Hepatocyte (in vitro differentiated cells): ENCODE results near the gene WFDC8. TPM values are rescaled to one million over a fixed set of nuclear protein-coding genes. Genes with fewer than 3 reads are reported as not detected.
"Not testable (repeated sequence)": the region's sequence is repeated elsewhere in the genome, so short reads cannot be mapped to it uniquely, and the experiment has no call there.

ENCODE experiments used
- DNase-seq: peaks from one replicate; pipeline ENCODE4 v3.0.0-alpha.2; 2016; ENCODE audit warnings: low spot score
- H2AFZ ChIP-seq: fragments of 200-600 bp; sonication (generic); 2 replicates; pipeline ENCODE4 v1.6.0; 2016; ENCODE audit warnings: antibody characterized with exemption, mild to moderate bottlenecking
- H3K27ac ChIP-seq: fragments of 200-600 bp; sonication (generic); 2 replicates; pipeline ENCODE4 v1.5.1; 2016; ENCODE audit warnings: mild to moderate bottlenecking
- H3K27me3 ChIP-seq: fragments of 200-600 bp; sonication (generic); 2 replicates; pipeline ENCODE4 v1.6.1; 2016
- H3K36me3 ChIP-seq: fragments of 200-600 bp; sonication (generic); replicated peaks from 2 replicates; pipeline ENCODE4 v1.5.1; 2016; ENCODE audit warnings: low read depth; ENCODE audit not compliant: insufficient read depth
- H3K4me1 ChIP-seq: fragments of 200-600 bp; sonication (generic); 2 replicates; pipeline ENCODE4 v1.5.1; 2016; ENCODE audit warnings: mild to moderate bottlenecking, moderate library complexity; ENCODE audit not compliant: insufficient read depth
- H3K4me2 ChIP-seq: fragments of 200-600 bp; sonication (generic); 2 replicates; pipeline ENCODE4 v1.6.0; 2016
- H3K4me3 ChIP-seq: fragments of 200-600 bp; sonication (generic); 2 replicates; pipeline ENCODE4 v1.5.1; 2016; ENCODE audit warnings: mild to moderate bottlenecking
- H3K79me2 ChIP-seq: fragments of 200-600 bp; sonication (generic); 2 replicates; pipeline ENCODE4 v1.6.0; 2017; ENCODE audit warnings: mild to moderate bottlenecking
- H3K9me2 ChIP-seq: fragments of 200-600 bp; sonication (generic); replicated peaks from 2 replicates; pipeline ENCODE4 v1.6.0; 2017; ENCODE audit warnings: mild to moderate bottlenecking; ENCODE audit not compliant: insufficient read depth
- H3K9me3 ChIP-seq: fragments of 200-600 bp; sonication (generic); 2 replicates; pipeline ENCODE4 v1.5.1; 2016; ENCODE audit warnings: low read depth, mild to moderate bottlenecking
- H4K20me1 ChIP-seq: fragments of 200-600 bp; sonication (generic); 2 replicates; pipeline ENCODE4 v1.6.0; 2016; ENCODE audit warnings: mild to moderate bottlenecking; ENCODE audit not compliant: insufficient read depth, poor library complexity, severe bottlenecking
- EZH2 ChIP-seq: fragments of 200-600 bp; sonication (generic); IDR thresholded peaks from 2 replicates; pipeline ENCODE4 v1.6.1; 2016; ENCODE audit warnings: antibody characterized with exemption, mild to moderate bottlenecking, borderline replicate concordance
- EZH2phosphoT487 ChIP-seq: fragments of 200-600 bp; sonication (generic); IDR thresholded peaks from one replicate; pipeline ENCODE4 v1.6.1; 2018; ENCODE audit warnings: antibody characterized with exemption, mild to moderate bottlenecking, low read depth, moderate library complexity; ENCODE audit not compliant: unreplicated experiment, severe bottlenecking
- WGBS: methylation state at CpG from one replicate; pipeline ENCODE4 v1.1.6; 2016; ENCODE audit warnings: low lambda C conversion rate; ENCODE audit errors: missing lambda C conversion rate; 5-methylcytosine and 5-hydroxymethylcytosine counted together
- polyA plus RNA-seq: library from polyadenylated mRNA; unstranded; fragments of >200 nt; fragmentation: Nextera tagmentation; extraction: Ambion mirVana; gene quantifications from 2 replicates; pipeline ENCODE4 v1.2.1, GENCODE V29; 2016
- total RNA-seq: library from RNA; depleted of rRNA; stranded (reverse); fragments of >200 nt; gene quantifications from 2 replicates; pipeline ENCODE4 v1.2.3, GENCODE V29; 2014
- TF ChIP-seq, protein P1 (sequence below): fragments of 200-600 bp; sonication (generic); IDR thresholded peaks from 2 replicates; pipeline ENCODE4 v1.5.1; 2016; ENCODE audit warnings: antibody characterized with exemption, mild to moderate bottlenecking; ENCODE audit not compliant: poor library complexity

The WFDC8 gene
- total and polyA plus RNA-seq, 2 experiments from 2014 or later: not detected

DNA sequence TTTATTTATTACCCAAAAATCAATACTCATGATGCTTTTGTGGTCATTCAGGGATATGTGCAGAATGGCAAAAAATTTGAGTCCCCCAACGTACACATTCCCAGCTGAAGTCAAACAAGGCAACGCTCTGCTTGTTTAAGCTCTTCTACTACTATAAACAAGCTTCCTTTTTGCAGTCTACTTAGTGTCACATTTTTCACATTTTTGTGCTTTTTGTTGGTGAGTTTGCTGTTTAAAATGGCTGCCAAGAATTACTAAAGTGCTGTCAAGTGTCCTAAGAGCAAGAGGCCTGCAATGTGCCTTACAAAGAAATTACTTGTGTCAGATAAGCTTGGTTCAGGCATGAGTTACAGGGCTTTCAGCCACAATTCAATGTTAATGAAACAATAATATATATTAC lies 2.1 kb downstream of the WFDC8 start:
- H3K4me3 ChIP-seq: no peak overlapping the region
- WGBS: 6% methylated on average over 2 of the region's 2 CpGs
- no peaks in the 10 kb centered on the region for H4K20me1 ChIP-seq
- no peak overlapping the region for H2AFZ ChIP-seq
- no peaks in the 10 kb centered on the region for H3K27me3 ChIP-seq
- no peaks in the 10 kb centered on the region for H3K9me3 ChIP-seq
- H3K27ac ChIP-seq: no peak overlapping the region
- no peaks in the 10 kb centered on the region for H3K79me2 ChIP-seq
- no peak overlapping the region for H3K4me2 ChIP-seq
- TF ChIP-seq EZH2: no peak
- TF ChIP-seq EZH2phosphoT487: no peak
- TF ChIP-seq, protein P1, sequence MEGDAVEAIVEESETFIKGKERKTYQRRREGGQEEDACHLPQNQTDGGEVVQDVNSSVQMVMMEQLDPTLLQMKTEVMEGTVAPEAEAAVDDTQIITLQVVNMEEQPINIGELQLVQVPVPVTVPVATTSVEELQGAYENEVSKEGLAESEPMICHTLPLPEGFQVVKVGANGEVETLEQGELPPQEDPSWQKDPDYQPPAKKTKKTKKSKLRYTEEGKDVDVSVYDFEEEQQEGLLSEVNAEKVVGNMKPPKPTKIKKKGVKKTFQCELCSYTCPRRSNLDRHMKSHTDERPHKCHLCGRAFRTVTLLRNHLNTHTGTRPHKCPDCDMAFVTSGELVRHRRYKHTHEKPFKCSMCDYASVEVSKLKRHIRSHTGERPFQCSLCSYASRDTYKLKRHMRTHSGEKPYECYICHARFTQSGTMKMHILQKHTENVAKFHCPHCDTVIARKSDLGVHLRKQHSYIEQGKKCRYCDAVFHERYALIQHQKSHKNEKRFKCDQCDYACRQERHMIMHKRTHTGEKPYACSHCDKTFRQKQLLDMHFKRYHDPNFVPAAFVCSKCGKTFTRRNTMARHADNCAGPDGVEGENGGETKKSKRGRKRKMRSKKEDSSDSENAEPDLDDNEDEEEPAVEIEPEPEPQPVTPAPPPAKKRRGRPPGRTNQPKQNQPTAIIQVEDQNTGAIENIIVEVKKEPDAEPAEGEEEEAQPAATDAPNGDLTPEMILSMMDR: no peak
- no peaks in the 10 kb centered on the region for H3K4me1 ChIP-seq
- no peaks in the 10 kb centered on the region for H3K9me2 ChIP-seq
- DNase-seq: no peak
- H3K36me3 ChIP-seq: no peaks in the 10 kb centered on the region

DNA sequence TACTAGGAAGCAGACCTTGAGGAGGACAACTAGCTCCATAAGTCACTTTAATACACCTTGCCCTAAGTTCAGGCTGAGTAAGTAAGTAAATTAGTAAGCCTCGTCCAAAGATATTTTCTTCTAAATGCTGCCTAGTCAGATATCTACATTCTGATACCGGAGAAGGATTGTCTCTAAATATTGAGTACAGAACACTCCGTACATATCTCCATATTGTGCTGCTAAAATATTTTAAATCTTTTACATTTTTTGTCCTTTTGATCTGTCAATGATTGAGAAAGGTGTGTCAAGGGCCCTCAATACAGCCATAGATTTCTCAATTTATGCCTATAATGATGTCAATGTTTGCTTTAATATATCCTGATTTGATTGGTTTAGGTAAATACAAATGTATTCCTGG lies 3.2 kb downstream of the WFDC8 start:
- no peak overlapping the region for H2AFZ ChIP-seq
- 84% methylated on average over 3 of the region's 3 CpGs for WGBS
- H3K4me3 ChIP-seq: no peak overlapping the region

DNA sequence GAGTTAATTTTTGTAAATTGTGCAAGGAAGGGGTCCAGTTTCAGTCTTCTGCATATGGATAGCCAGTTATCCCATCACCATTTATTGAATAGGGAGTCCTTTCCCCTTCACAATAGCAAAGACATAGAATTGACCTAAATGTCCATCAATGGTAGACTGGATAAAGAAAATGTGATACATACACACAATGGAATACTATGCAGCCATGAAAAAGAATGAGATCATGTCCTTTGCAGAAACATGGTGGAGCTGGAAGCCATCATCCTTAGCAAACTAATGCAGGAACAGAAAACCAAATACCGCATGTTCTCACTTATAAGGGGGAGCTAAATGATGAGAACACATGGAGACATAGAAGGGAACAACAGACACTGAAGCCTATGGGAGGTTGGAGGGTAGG lies 9.4 kb downstream of the WFDC8 start:
- 76% methylated on average over 1 of the region's 1 CpG for WGBS
- H3K79me2 ChIP-seq, H3K4me2 ChIP-seq, H3K4me1 ChIP-seq, H2AFZ ChIP-seq, H3K27ac ChIP-seq, H3K36me3 ChIP-seq, H4K20me1 ChIP-seq, DNase-seq, H3K9me2 ChIP-seq, H3K4me3 ChIP-seq, H3K27me3 ChIP-seq, H3K9me3 ChIP-seq: not testable (repeated sequence)

More for the DNA sequence above, 3.2 kb downstream of the WFDC8 start:
- no peaks in the 10 kb centered on the region for H4K20me1 ChIP-seq
- H3K27ac ChIP-seq: no peak overlapping the region
- H3K9me2 ChIP-seq: no peaks in the 10 kb centered on the region
- no peak for DNase-seq
- no peaks in the 10 kb centered on the region for H3K27me3 ChIP-seq
- no peaks in the 10 kb centered on the region for H3K79me2 ChIP-seq
- no peak overlapping the region for H3K4me2 ChIP-seq
- H3K36me3 ChIP-seq: no peaks in the 10 kb centered on the region
- no peaks in the 10 kb centered on the region for H3K9me3 ChIP-seq
- H3K4me1 ChIP-seq: no peaks in the 10 kb centered on the region
- TF ChIP-seq EZH2phosphoT487: no peak
- TF ChIP-seq, protein P1: no peak
- no peak for TF ChIP-seq EZH2

DNA sequence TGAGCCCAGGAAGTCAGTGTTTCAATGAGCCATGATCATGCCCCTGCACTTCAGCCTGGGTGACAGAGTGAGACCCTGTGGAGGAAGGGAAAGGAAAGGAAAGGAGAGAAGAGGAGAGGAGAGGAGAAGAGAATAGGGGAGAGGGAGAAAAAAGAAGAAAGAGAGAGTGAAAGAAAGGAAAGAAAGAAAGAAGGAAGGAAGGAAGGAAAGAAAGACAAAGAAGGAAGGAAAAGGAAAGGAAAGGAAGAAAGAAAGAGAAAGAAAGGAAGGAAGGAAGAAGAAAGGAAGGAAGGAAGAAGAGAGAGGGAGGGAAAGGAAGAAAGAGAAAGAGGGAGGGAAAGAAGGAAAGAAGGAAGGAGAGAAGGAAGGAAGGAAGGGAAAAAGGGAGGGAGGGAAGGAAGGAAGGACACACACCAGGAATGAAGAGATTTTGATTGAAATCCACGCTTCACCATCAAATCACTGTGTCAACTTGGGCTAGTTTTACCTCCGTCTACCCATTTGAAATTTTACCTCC lies 14.3 kb downstream of the WFDC8 start:
- no peaks in the 10 kb centered on the region for H3K4me1 ChIP-seq
- WGBS: 86% methylated on average over 2 of the region's 2 CpGs

More for the DNA sequence above, 14.3 kb downstream of the WFDC8 start:
- Histone ChIP-seq H3K9me3 (no peaks in the 10 kb centered on the region), H3K9me2 (no peaks in the 10 kb centered on the region), H3K36me3 (no peaks in the 10 kb centered on the region), H3K27ac (no peak overlapping the region), H3K4me2 (no peak overlapping the region), H2AFZ (no peak overlapping the region), H4K20me1 (no peaks in the 10 kb centered on the region), H3K27me3 (peaks cover 3% of the 10 kb centered on the region), H3K79me2 (no peaks in the 10 kb centered on the region), H3K4me3 (no peak overlapping the region)
- DNase-seq: no peak
- no peak for TF ChIP-seq EZH2
- TF ChIP-seq, protein P1: no peak
- TF ChIP-seq EZH2phosphoT487: no peak
